Smooth muscle cell (in vitro differentiated cells): ENCODE results near the gene PCSK4. TPM values are rescaled to one million over a fixed set of nuclear protein-coding genes. Genes with fewer than 3 reads are reported as not detected.

ENCODE experiments used
- DNase-seq: peaks from one replicate; lab custom pipeline; 2025; ENCODE audit not compliant: unreplicated experiment; lab: John Stamatoyannopoulos, UW
- H2AFZ ChIP-seq: fragments of 200-600 bp; sonication (generic); 2 replicates; pipeline ENCODE4 v1.6.0; 2016; ENCODE audit warnings: antibody characterized with exemption, low read depth, mild to moderate bottlenecking
- H3F3A ChIP-seq: fragments of 200-600 bp; sonication (generic); 2 replicates; pipeline ENCODE4 v1.6.0; 2017; ENCODE audit warnings: antibody characterized with exemption, low read depth
- H3K27ac ChIP-seq: fragments of 200-600 bp; sonication (generic); 2 replicates; pipeline ENCODE4 v1.5.1; 2016; ENCODE audit warnings: low read depth, mild to moderate bottlenecking
- H3K27me3 ChIP-seq: fragments of 200-600 bp; sonication (generic); 2 replicates; pipeline ENCODE4 v1.6.1; 2016; ENCODE audit warnings: low read depth, mild to moderate bottlenecking
- H3K36me3 ChIP-seq: fragments of 200-600 bp; sonication (generic); 2 replicates; pipeline ENCODE4 v1.5.1; 2016; ENCODE audit warnings: low read depth
- H3K4me1 ChIP-seq: fragments of 200-600 bp; sonication (generic); 2 replicates; pipeline ENCODE4 v1.5.1; 2016; ENCODE audit warnings: low read depth
- H3K4me2 ChIP-seq: fragments of 200-600 bp; sonication (generic); 2 replicates; pipeline ENCODE4 v1.6.0; 2016; ENCODE audit warnings: mild to moderate bottlenecking
- H3K4me3 ChIP-seq: fragments of 200-600 bp; sonication (generic); 2 replicates; pipeline ENCODE4 v1.5.1; 2016; ENCODE audit warnings: mild to moderate bottlenecking
- H3K79me2 ChIP-seq: fragments of 200-600 bp; sonication (generic); 2 replicates; pipeline ENCODE4 v1.6.0; 2016; ENCODE audit warnings: low read depth, mild to moderate bottlenecking
- H3K9ac ChIP-seq: fragments of 200-600 bp; sonication (generic); 2 replicates; pipeline ENCODE4 v1.6.0; 2016; ENCODE audit warnings: low read depth
- H3K9me3 ChIP-seq: fragments of 200-600 bp; sonication (generic); replicated peaks from 2 replicates; pipeline ENCODE4 v1.5.1; 2016; ENCODE audit warnings: low read depth
- H4K20me1 ChIP-seq: fragments of 200-600 bp; sonication (generic); 2 replicates; pipeline ENCODE4 v1.6.0; 2016; ENCODE audit warnings: low read depth
- CTCF ChIP-seq: fragments of 200-600 bp; sonication (generic); IDR thresholded peaks from 2 replicates; pipeline ENCODE4 v1.5.1; 2017; ENCODE audit warnings: borderline replicate concordance, mild to moderate bottlenecking, antibody characterized with exemption; ENCODE audit not compliant: insufficient read depth, poor library complexity, severe bottlenecking
- WGBS: methylation state at CpG from one replicate; pipeline ENCODE4 v1.1.7; 2016; ENCODE audit warnings: low lambda C conversion rate; 5-methylcytosine and 5-hydroxymethylcytosine counted together
- polyA plus RNA-seq: library from polyadenylated mRNA; unstranded; fragments of >200 nt; fragmentation: Nextera tagmentation; extraction: Ambion mirVana; gene quantifications from 2 replicates; pipeline ENCODE4 v1.2.1, GENCODE V29; 2016
- total RNA-seq: library from RNA; depleted of rRNA; stranded (reverse); fragments of >200 nt; gene quantifications from 2 replicates; pipeline ENCODE4 v1.2.3, GENCODE V29; 2014

PCSK4 gene
- total and polyA plus RNA-seq, 2 experiments from 2014 or later: 1.7 to 8.7 TPM

DNA sequence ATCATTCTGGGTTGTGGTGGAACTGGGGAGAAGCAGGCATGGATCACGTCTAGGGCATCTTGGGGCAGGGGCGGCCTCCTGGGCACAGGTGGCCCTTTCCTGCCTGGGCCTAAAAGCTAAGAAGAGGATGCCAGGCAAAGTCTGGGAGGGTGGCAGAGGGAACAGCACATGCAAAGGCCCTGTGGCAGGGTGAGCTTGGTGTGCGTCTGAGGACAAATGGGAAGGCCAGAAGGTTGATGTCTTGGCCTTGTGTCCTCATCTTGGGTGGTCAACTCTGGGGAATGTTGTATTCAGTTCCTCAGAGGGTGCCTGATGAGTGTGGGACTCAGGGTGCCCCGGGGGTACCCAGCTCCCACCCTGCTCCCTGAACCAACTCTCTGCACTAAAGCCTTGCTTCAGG is 28.3 kb upstream of the PCSK4 start:
- no peaks in the 10 kb centered on the region for H3K36me3 ChIP-seq
- TF ChIP-seq CTCF: no peak

GRCh38 chr19:1516395-1516753 is 26.2 kb upstream of the PCSK4 start:
- Histone ChIP-seq H3K4me2 (no peak overlapping the region), H3K9ac (no peak overlapping the region), H2AFZ (no peak overlapping the region), H3K9me3 (no peaks in the 10 kb centered on the region), H3K4me3 (no peak overlapping the region), H3K27ac (no peak overlapping the region), H3K4me1 (no peaks in the 10 kb centered on the region), H3K27me3 (no peaks in the 10 kb centered on the region), H3K79me2 (no peaks in the 10 kb centered on the region), H3K36me3 (no peaks in the 10 kb centered on the region), H3F3A (no peaks in the 10 kb centered on the region), H4K20me1 (no peaks in the 10 kb centered on the region)
- WGBS: 77% methylated on average over 8 of the region's 8 CpGs
- TF ChIP-seq CTCF: no peak
- DNase-seq: no peak

More for the DNA sequence above, 28.3 kb upstream of the PCSK4 start:
- no peaks in the 10 kb centered on the region for H4K20me1 ChIP-seq
- H3K9me3 ChIP-seq: no peaks in the 10 kb centered on the region
- H3K4me2 ChIP-seq: no peak overlapping the region
- no peaks in the 10 kb centered on the region for H3K4me1 ChIP-seq
- WGBS: 86% methylated on average over 4 of the region's 4 CpGs
- no peak overlapping the region for H2AFZ ChIP-seq
- no peak overlapping the region for H3K9ac ChIP-seq
- H3F3A ChIP-seq: no peaks in the 10 kb centered on the region
- no peak for DNase-seq
- H3K79me2 ChIP-seq: no peaks in the 10 kb centered on the region
- H3K27ac ChIP-seq: no peak overlapping the region
- H3K4me3 ChIP-seq: no peak overlapping the region
- H3K27me3 ChIP-seq: peaks cover 11% of the 10 kb centered on the region

GRCh38 chr19:1514986-1515721 is 25.0 kb upstream of the PCSK4 start:
- no peak overlapping the region for H2AFZ ChIP-seq
- H3K4me2 ChIP-seq: no peak overlapping the region
- peaks cover 3% of the 10 kb centered on the region for H3F3A ChIP-seq
- no peak for DNase-seq
- whole genome bisulfite sequencing: 78% methylated on average over 14 of the region's 14 CpGs
- no peak overlapping the region for H3K9ac ChIP-seq
- no peaks in the 10 kb centered on the region for H3K36me3 ChIP-seq
- H3K4me3 ChIP-seq: no peak overlapping the region
- H3K27me3 ChIP-seq: no peaks in the 10 kb centered on the region
- H3K79me2 ChIP-seq: no peaks in the 10 kb centered on the region
- no peaks in the 10 kb centered on the region for H3K9me3 ChIP-seq
- TF ChIP-seq CTCF: no peak
- no peak overlapping the region for H3K27ac ChIP-seq
- H4K20me1 ChIP-seq: no peaks in the 10 kb centered on the region
- peaks cover 6% of the 10 kb centered on the region for H3K4me1 ChIP-seq

DNA sequence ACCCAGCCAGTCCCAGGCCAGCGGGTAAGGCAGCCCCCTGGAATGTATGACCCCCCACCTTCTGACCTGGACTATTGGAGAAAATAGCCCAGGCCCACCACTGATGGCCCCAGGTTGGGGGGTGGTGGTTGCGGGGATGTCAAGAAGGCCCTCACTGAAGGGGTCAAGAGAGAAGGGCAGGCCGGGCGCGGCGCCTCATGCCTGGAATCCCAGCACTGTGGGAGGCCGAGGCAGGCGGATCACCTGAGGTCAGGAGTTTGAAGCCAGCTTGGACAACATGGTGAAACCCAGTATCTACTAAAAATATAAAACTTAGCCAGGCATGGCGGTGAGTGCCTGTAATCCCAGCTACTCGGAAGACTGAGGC is 24.1 kb upstream of the PCSK4 start:
- Histone ChIP-seq H3K27ac (no peak overlapping the region), H2AFZ (no peak overlapping the region), H4K20me1 (no peaks in the 10 kb centered on the region), H3K4me3 (no peak overlapping the region), H3K4me1 (peaks cover 11% of the 10 kb centered on the region), H3K9me3 (no peaks in the 10 kb centered on the region), H3F3A (peaks cover 10% of the 10 kb centered on the region), H3K9ac (no peak overlapping the region), H3K27me3 (no peaks in the 10 kb centered on the region), H3K79me2 (no peaks in the 10 kb centered on the region), H3K4me2 (no peak overlapping the region), H3K36me3 (no peaks in the 10 kb centered on the region)
- no peak for DNase-seq
- 77% methylated on average over 10 of the region's 10 CpGs for WGBS
- no peak for TF ChIP-seq CTCF
